ENCODE results near the gene ALX4. TPM values are rescaled to one million over a fixed set of nuclear protein-coding genes. Genes with fewer than 3 reads are reported as not detected.
A peak's percentile ranks its signal among the peaks of the same experiment; 100 is the strongest.

Gene ALX4
- polyA plus RNA-seq, 1 of the 3 experiments (the other 2 are of a cell fraction): under 0.01 TPM

DNA sequence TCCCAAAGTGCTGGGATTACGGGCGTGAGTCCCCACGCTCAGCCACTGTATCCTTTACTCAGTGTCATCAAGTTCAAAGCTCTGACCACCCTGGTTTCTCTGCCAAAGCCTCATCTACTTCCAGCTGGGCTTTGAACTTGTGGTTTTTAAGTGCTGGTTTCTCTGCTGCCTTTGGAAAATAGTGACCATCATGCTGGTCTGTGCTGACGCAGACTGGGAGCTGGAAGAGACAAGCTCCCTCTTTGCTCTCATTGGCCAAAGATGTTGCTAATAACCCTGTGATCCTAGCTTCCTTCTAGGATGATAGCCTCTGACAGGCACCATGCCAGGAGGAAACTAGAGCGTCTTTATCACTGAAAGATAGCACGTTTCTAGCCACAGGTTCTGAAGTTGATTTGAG lies 62.4 kb downstream of the ALX4 start:
- Histone ChIP-seq H4K20me1 (ENCODE audit: insufficient read depth) (no peaks in the 10 kb centered on the region), H3K36me3 (replicated peaks in 1 of 2; ENCODE audit: control insufficient read depth in 1 of 2, insufficient read depth in 2 of 2, low read length in 1 of 2) (peaks cover 0 to 4% of the 10 kb centered on the region in 2 experiments), H3K79me2 (ENCODE audit: insufficient read depth) (no peaks in the 10 kb centered on the region), H3K27me3 (ENCODE audit: insufficient read depth) (no peaks in the 10 kb centered on the region), H3K4me1 (ENCODE audit: control insufficient read depth in 1 of 2, insufficient read depth in 2 of 2, low read depth in 1 of 2, low read length in 1 of 2) (peaks cover 20 to 52% of the 10 kb centered on the region in 2 experiments), H3K9me2 (no peaks in the 10 kb centered on the region), H2AFZ (ENCODE audit: low read depth) (no peak overlapping the region), H3K4me2 (no peak overlapping the region), H3K9me3 (peaks cover 2% of the 10 kb centered on the region; the same call in 1 of the 2 replicates), H3K27ac (ENCODE audit: low read depth in 2 of 2, low read length in 1 of 2) (no peak overlapping the region), H3F3A (replicated peaks; ENCODE audit: insufficient read depth) (peaks cover 17% of the 10 kb centered on the region), H3K9ac (no peak overlapping the region), H3K4me3 (ENCODE audit: low read depth in 2 of 2, low read length in 1 of 2) (no peak overlapping the region)
- no peak for TF ChIP-seq JUND (IDR thresholded peaks at IDR 0.05)
- TF ChIP-seq, protein P1, sequence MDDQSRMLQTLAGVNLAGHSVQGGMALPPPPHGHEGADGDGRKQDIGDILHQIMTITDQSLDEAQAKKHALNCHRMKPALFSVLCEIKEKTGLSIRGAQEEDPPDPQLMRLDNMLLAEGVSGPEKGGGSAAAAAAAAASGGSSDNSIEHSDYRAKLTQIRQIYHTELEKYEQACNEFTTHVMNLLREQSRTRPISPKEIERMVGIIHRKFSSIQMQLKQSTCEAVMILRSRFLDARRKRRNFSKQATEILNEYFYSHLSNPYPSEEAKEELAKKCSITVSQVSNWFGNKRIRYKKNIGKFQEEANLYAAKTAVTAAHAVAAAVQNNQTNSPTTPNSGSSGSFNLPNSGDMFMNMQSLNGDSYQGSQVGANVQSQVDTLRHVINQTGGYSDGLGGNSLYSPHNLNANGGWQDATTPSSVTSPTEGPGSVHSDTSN (IDR thresholded peaks at IDR 0.05): no peak
- no peak for TF ChIP-seq TAF1 (IDR thresholded peaks at IDR 0.05; ENCODE audit: borderline replicate concordance, low read depth, low read length)
- no peak for TF ChIP-seq EZH2phosphoT487 (IDR thresholded peaks at IDR 0.05; ENCODE audit: borderline replicate concordance, low read depth)
- no peak for TF ChIP-seq GABPA (IDR thresholded peaks at IDR 0.05; ENCODE audit: low read depth)
- TF ChIP-seq RFX5 (IDR thresholded peaks at IDR 0.05; ENCODE audit: low read length): no peak
- no peak for TF ChIP-seq NRF1 (IDR thresholded peaks at IDR 0.05; ENCODE audit: low read depth, low read length)
- TF ChIP-seq, protein P2, sequence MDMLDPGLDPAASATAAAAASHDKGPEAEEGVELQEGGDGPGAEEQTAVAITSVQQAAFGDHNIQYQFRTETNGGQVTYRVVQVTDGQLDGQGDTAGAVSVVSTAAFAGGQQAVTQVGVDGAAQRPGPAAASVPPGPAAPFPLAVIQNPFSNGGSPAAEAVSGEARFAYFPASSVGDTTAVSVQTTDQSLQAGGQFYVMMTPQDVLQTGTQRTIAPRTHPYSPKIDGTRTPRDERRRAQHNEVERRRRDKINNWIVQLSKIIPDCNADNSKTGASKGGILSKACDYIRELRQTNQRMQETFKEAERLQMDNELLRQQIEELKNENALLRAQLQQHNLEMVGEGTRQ (IDR thresholded peaks at IDR 0.05; ENCODE audit: borderline replicate concordance, low read depth, low read length): no peak
- TF ChIP-seq, protein P3, sequence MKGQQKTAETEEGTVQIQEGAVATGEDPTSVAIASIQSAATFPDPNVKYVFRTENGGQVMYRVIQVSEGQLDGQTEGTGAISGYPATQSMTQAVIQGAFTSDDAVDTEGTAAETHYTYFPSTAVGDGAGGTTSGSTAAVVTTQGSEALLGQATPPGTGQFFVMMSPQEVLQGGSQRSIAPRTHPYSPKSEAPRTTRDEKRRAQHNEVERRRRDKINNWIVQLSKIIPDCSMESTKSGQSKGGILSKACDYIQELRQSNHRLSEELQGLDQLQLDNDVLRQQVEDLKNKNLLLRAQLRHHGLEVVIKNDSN (IDR thresholded peaks at IDR 0.05; ENCODE audit: borderline replicate concordance, low read depth): no peak
- no peak for TF ChIP-seq GATA2 (CRISPR knock-in tag; IDR thresholded peaks at IDR 0.05)
- no peak for TF ChIP-seq FOXJ3 (CRISPR knock-in tag; IDR thresholded peaks at IDR 0.05)
- TF ChIP-seq MEF2A (IDR thresholded peaks at IDR 0.05; ENCODE audit: borderline replicate concordance, low read depth): no peak
- no peak for TF ChIP-seq FOXM1 (IDR thresholded peaks at IDR 0.05; ENCODE audit: low read depth)
- TF ChIP-seq, protein P4, sequence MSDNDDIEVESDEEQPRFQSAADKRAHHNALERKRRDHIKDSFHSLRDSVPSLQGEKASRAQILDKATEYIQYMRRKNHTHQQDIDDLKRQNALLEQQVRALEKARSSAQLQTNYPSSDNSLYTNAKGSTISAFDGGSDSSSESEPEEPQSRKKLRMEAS (IDR thresholded peaks at IDR 0.05; ENCODE audit: low read depth): no peak
- CTCF ChIA-PET: interaction anchor here (1.0 to 2.5 kb wide), 5 partner anchors 11 to 152 kb away, joined by 3 to 8 read pairs (median 5); partner anchors contain the start of gene EXT2
- 87% methylated on average over 6 of the region's 6 CpGs for WGBS (ENCODE audit: low lambda C conversion rate)
- no peak for DNase-seq
- POLR2A ChIA-PET: no interaction called here

DNA sequence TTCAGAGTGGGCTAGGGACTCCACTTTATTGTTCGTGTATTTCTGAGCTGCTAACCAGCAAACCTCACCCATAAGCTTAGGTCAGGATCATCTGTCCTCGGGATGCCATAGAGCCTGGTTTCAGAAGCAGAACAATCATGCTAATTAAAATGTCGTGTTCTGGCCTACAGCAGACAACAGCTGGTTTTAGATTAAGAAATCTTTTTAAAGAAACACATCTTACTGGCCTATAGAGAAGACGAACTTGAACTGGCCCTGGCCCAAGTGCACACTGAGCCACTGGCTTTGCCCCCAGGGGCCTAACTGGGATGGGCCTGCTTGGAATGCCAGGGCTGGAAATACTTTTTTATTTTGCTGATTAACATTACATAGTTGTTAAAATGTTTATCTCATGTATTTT lies 63.2 kb downstream of the ALX4 start:
- peaks cover 20 to 55% of the 10 kb centered on the region in 2 experiments for H3K4me1 ChIP-seq (ENCODE audit: control insufficient read depth in 1 of 2, insufficient read depth in 2 of 2, low read depth in 1 of 2, low read length in 1 of 2)
- no peak overlapping the region for H3K9ac ChIP-seq
- CTCF ChIA-PET: interaction anchor here (1.1 to 2.5 kb wide), 3 partner anchors 12 to 291 kb away, joined by 3 to 8 read pairs (median 5); no protein-coding TSS in a partner anchor

More for the DNA sequence above, 63.2 kb downstream of the ALX4 start:
- peaks cover 17% of the 10 kb centered on the region for H3F3A ChIP-seq (replicated peaks; ENCODE audit: insufficient read depth)
- no peaks in the 10 kb centered on the region for H4K20me1 ChIP-seq (ENCODE audit: insufficient read depth)
- no peaks in the 10 kb centered on the region for H3K9me3 ChIP-seq
- H3K4me2 ChIP-seq: no peak overlapping the region
- peak overlapping the region in 1 of 2 experiments; percentile 83; a peak in 2 of 4 replicates for H3K27ac ChIP-seq (ENCODE audit: low read depth in 2 of 2, low read length in 1 of 2)
- H3K9me2 ChIP-seq: no peaks in the 10 kb centered on the region
- H3K36me3 ChIP-seq (replicated peaks in 1 of 2; ENCODE audit: control insufficient read depth in 1 of 2, insufficient read depth in 2 of 2, low read length in 1 of 2): peaks cover 0 to 4% of the 10 kb centered on the region in 2 experiments
- WGBS (ENCODE audit: low lambda C conversion rate): 40% methylated on average over 4 of the region's 4 CpGs
- no peaks in the 10 kb centered on the region for H3K79me2 ChIP-seq (ENCODE audit: insufficient read depth)
- no peaks in the 10 kb centered on the region for H3K27me3 ChIP-seq (ENCODE audit: insufficient read depth)
- TF ChIP-seq NRF1 (IDR thresholded peaks at IDR 0.05; ENCODE audit: low read depth, low read length) (no peak), GATA2 (CRISPR knock-in tag; IDR thresholded peaks at IDR 0.05) (0 out of 2 replicates have a peak, but pooled peaks have one; percentile 14)
- no peak overlapping the region for H2AFZ ChIP-seq (ENCODE audit: low read depth)
- POLR2A ChIA-PET: no interaction called here
- no peak overlapping the region for H3K4me3 ChIP-seq (ENCODE audit: low read depth in 2 of 2, low read length in 1 of 2)
- no peak for DNase-seq

Data from SK-N-SH (cell line).